Transverse colon (tissue), 4 donors: ENCODE measurements around the gene PPM1H. TPM values are rescaled to one million over a fixed set of nuclear protein-coding genes. Genes with fewer than 3 reads are reported as not detected.

Source experiments
- DNase-seq: peaks from one replicate; pipeline ENCODE4 v3.0.0-alpha.2; 2019
- H3K27ac ChIP-seq, 4 donors: fragments of 200-600 bp; sonication (generic); 2 replicates each; pipeline ENCODE4 v1.5.1; 2016 to 2018; ENCODE audit warnings: inconsistent platforms in 4 of 4
- H3K27me3 ChIP-seq: fragments of 200-600 bp; sonication (generic); 2 replicates; pipeline ENCODE4 v1.5.1; 2017; ENCODE audit warnings: inconsistent platforms
- H3K36me3 ChIP-seq, 4 donors: fragments of 200-600 bp; sonication (generic); 2 replicates each; pipeline ENCODE4 v1.5.1; 2017 to 2019; ENCODE audit warnings: inconsistent platforms in 4 of 4
- H3K4me1 ChIP-seq, 4 donors: fragments of 200-600 bp; sonication (generic); 2 replicates each; pipeline ENCODE4 v1.5.1; 2017 to 2020; ENCODE audit warnings: inconsistent platforms in 4 of 4
- H3K4me3 ChIP-seq, 4 donors: fragments of 200-600 bp; sonication (generic); 1 replicate in 1 of 4; 2 replicates in 3 of 4; pipeline versions ENCODE4 v1.5.1 to v1.6.1; 2017 to 2019; ENCODE audit warnings: inconsistent platforms in 4 of 4
- H3K9me3 ChIP-seq, 2 donors: fragments of 200-600 bp; sonication (generic); 2 replicates each; pipeline ENCODE4 v1.5.1; 2017 to 2019; ENCODE audit warnings: inconsistent platforms in 2 of 2
- CTCF ChIP-seq, 5 experiments: fragments of 200-600 bp in 3 of 5; fragments of 450-650 bp in 2 of 5; sonication (generic) in 3 of 5; IDR thresholded peaks; 1 replicate in 2 of 5; 2 replicates in 3 of 5; pipeline ENCODE4 v1.5.1; 2016 to 2017; ENCODE audit warnings: antibody characterized with exemption in 5 of 5, inconsistent platforms in 3 of 5, mild to moderate bottlenecking in 2 of 5, moderate library complexity in 1 of 5
- EP300 ChIP-seq: sonication (generic); formaldehyde crosslinking; IDR thresholded peaks from one replicate; pipeline ENCODE4 v1.6.1; 2017; ENCODE audit warnings: antibody characterized with exemption, low read depth
- POLR2A ChIP-seq: fragments of 450-650 bp; IDR thresholded peaks from one replicate; pipeline ENCODE4 v1.6.1; 2016; ENCODE audit warnings: antibody characterized with exemption, mild to moderate bottlenecking, moderate library complexity
- POLR2AphosphoS5 ChIP-seq, 3 donors: sonication (generic); formaldehyde crosslinking; IDR thresholded peaks; one replicate each; pipeline ENCODE4 v1.6.1; 2016; ENCODE audit warnings: antibody characterized with exemption in 3 of 3
- WGBS, 2 donors: methylation state at CpG; one replicate each; pipeline ENCODE4 v1.1.5; 2018; ENCODE audit warnings: low coverage in 1 of 2; 5-methylcytosine and 5-hydroxymethylcytosine counted together
- in situ Hi-C, 4 donors: fragments of 200-750 bp; cut with MboI; loops; one replicate each; pipeline versions ENCODE4 v1.15.0 to v1.15.1; 2017; ENCODE audit warnings: low sequenced_read_pairs in 3 of 4, low pct_ligation_motif_present in 1 of 4, low pct_unique_long_range_greater_than_20kb in 1 of 4
- intact Hi-C: fragments of 100-400 bp; cut with DNase I; formaldehyde crosslinking; loops from one replicate; pipeline ENCODE4 v1.15.1; 2023; ENCODE audit warnings: low total_unique reads
- total RNA-seq, 4 donors: library from RNA; depleted of rRNA; stranded (reverse); fragments of >200 nt; gene quantifications; one replicate each; pipeline ENCODE4 v1.1.0, GENCODE V29; 2016

Gene PPM1H
- total RNA-seq, 4 donors from 2014 or later, result 0.37 to 3.2 (median 2.8) TPM

- DNase-seq, result no peak
- Histone ChIP-seq H3K27me3 (no peaks in the 10 kb centered on the region), H3K4me1 (peaks cover 5 to 15% (median 7%) of the 10 kb centered on the region in 4 donors), H3K4me3 (no peak overlapping the region), H3K36me3 (no peaks in the 10 kb centered on the region), H3K27ac (no peak overlapping the region), H3K9me3 (no peaks in the 10 kb centered on the region)
- in situ Hi-C loops, result no loop called here
- WGBS, 2 donors, result 92 to 95% methylated on average over 4 of the region's 4 CpGs
- intact Hi-C loops, result no loop called here
- TF ChIP-seq EP300 (no peak), CTCF (IDR thresholded peaks at IDR 0.05) (no peak), POLR2AphosphoS5 (IDR thresholded peaks at IDR 0.05) (no peak), POLR2A (no peak)
Measured at GRCh38 chr12:62748941-62749468, 185.9 kb downstream of the PPM1H start.

DNA sequence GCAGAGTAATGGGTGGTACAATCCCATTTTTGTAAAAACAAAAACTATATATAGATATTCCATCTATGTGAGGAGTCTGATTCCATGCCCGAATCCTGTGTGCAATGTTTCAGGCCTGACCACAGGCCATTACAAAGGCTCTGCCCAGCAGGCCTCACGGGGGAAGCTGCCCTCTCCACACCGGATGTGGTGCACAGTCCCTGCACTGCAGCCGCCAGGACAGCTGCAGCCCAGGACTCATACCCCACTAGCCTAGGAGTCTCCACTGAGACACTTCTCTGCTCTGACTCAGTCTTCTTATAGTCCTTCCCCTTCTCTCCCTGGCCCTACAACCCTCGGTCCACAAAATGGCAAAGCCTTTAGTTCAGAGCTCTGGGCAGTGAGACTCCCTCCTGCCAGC, 190.4 kb downstream of the PPM1H start:
- 57 to 78% methylated on average over 1 to 5 of the region's 5 CpGs for WGBS, 2 donors
- TF ChIP-seq POLR2A, result no peak
- no peak for TF ChIP-seq EP300
- TF ChIP-seq CTCF (IDR thresholded peaks at IDR 0.05), result no peak
- TF ChIP-seq POLR2AphosphoS5 (IDR thresholded peaks at IDR 0.05), result no peak
- intact Hi-C loops, result no loop called here

GRCh38 chr12:62739266-62740015, 195.5 kb downstream of the PPM1H start:
- 85 to 86% methylated on average over 3 to 9 of the region's 9 CpGs for WGBS, 2 donors
- Histone ChIP-seq H3K27me3 (no peaks in the 10 kb centered on the region), H3K4me3 (no peak overlapping the region), H3K9me3 (no peaks in the 10 kb centered on the region), H3K4me1 (no peaks in the 10 kb centered on the region), H3K36me3 (no peaks in the 10 kb centered on the region), H3K27ac (no peak overlapping the region)
- TF ChIP-seq POLR2A (no peak), CTCF (IDR thresholded peaks at IDR 0.05) (no peak), EP300 (no peak), POLR2AphosphoS5 (IDR thresholded peaks at IDR 0.05) (no peak)
- in situ Hi-C loops, result no loop called here
- DNase-seq, result no peak
- intact Hi-C loops, result no loop called here

More for the DNA sequence above, 190.4 kb downstream of the PPM1H start:
- no peak for DNase-seq
- Histone ChIP-seq H3K27ac (no peak overlapping the region), H3K4me3 (no peak overlapping the region), H3K27me3 (no peaks in the 10 kb centered on the region), H3K36me3 (no peaks in the 10 kb centered on the region), H3K4me1 (no peaks in the 10 kb centered on the region), H3K9me3 (no peaks in the 10 kb centered on the region)
- in situ Hi-C loops, result no loop called here

- Histone ChIP-seq H3K4me1 (no peaks in the 10 kb centered on the region), H3K4me3 (no peak overlapping the region), H3K27me3 (no peaks in the 10 kb centered on the region), H3K36me3 (no peaks in the 10 kb centered on the region), H3K27ac (no peak overlapping the region), H3K9me3 (no peaks in the 10 kb centered on the region)
- DNase-seq, result no peak
- 80 to 88% methylated on average over 6 to 8 of the region's 8 CpGs for WGBS, 2 donors
- in situ Hi-C loops (no loop called here), intact Hi-C loops (no loop called here)
- no peak for TF ChIP-seq POLR2AphosphoS5 (IDR thresholded peaks at IDR 0.05)
- no peak for TF ChIP-seq CTCF (IDR thresholded peaks at IDR 0.05)
- no peak for TF ChIP-seq EP300
- no peak for TF ChIP-seq POLR2A
Measured at GRCh38 chr12:62738616-62739015, 196.3 kb downstream of the PPM1H start.
